ENCODE results near the gene CD248. TPM values are rescaled to one million over a fixed set of nuclear protein-coding genes. Genes with fewer than 3 reads are reported as not detected.
"Not testable (repeated sequence)": the region's sequence is repeated elsewhere in the genome, so short reads cannot be mapped to it uniquely, and the experiment has no call there.

Gene CD248
- total and polyA plus RNA-seq, 8 donors = 69.8 to 128 (median 92.4) TPM

DNA sequence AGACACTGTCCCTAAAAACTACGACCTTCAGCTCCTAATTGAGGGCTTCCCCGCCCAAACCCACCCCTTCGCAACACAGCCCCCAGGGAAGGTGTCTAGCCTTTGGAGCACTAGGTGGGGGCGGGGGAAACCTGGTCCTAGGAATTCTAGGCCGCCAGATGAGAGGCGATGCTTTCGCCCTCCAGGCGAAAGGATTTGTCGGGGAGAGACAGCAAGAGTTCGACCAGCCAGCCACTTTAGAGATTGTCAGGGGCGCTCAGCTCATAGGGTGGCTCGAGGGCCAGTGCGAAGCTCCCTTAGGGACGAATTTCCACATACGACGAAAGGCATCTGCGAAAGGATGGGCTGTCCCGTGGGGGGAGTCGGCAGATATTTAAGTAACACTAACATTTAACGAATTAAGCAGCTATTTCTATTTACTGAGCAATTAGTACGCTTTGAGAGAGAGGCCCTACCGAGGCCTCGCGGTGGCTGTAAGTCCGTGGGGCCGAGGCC, 5.3 kb downstream of the CD248 start:
- intact Hi-C loops (cut with DNase I) = loop anchor here in 1 of 2 donors (10.0 kb wide), 1 partner anchor 73 kb away; no protein-coding TSS in a partner anchor
- H3K4me1 ChIP-seq = peaks cover 0 to 26% of the 10 kb centered on the region in 2 donors
- H3K27ac ChIP-seq = peak overlapping the region; percentile 86 to 88
- no peak for DNase-seq
- ATAC-seq = no peak
- no peaks in the 10 kb centered on the region for H3K9me3 ChIP-seq
- peaks cover 0 to 12% of the 10 kb centered on the region in 2 donors for H3K27me3 ChIP-seq
- TF ChIP-seq, protein P1, sequence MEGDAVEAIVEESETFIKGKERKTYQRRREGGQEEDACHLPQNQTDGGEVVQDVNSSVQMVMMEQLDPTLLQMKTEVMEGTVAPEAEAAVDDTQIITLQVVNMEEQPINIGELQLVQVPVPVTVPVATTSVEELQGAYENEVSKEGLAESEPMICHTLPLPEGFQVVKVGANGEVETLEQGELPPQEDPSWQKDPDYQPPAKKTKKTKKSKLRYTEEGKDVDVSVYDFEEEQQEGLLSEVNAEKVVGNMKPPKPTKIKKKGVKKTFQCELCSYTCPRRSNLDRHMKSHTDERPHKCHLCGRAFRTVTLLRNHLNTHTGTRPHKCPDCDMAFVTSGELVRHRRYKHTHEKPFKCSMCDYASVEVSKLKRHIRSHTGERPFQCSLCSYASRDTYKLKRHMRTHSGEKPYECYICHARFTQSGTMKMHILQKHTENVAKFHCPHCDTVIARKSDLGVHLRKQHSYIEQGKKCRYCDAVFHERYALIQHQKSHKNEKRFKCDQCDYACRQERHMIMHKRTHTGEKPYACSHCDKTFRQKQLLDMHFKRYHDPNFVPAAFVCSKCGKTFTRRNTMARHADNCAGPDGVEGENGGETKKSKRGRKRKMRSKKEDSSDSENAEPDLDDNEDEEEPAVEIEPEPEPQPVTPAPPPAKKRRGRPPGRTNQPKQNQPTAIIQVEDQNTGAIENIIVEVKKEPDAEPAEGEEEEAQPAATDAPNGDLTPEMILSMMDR (IDR thresholded peaks at IDR 0.05) = peak; percentile 80 to 88
- peak overlapping the region; percentile 37 to 62 for H3K4me3 ChIP-seq
- H3K36me3 ChIP-seq = no peaks in the 10 kb centered on the region

GRCh38 chr11:66310803-66311440, 5.9 kb downstream of the CD248 start:
- not testable (repeated sequence) for H3K4me3 ChIP-seq, ATAC-seq, H3K27ac ChIP-seq, H3K27me3 ChIP-seq, H3K36me3 ChIP-seq, DNase-seq, H3K9me3 ChIP-seq
- intact Hi-C loops (cut with DNase I) = loop anchor here in 1 of 2 donors (10.0 kb wide), 1 partner anchor 74 kb away; no protein-coding TSS in a partner anchor
- H3K4me1 ChIP-seq = peaks cover 0 to 24% of the 10 kb centered on the region in 2 donors

GRCh38 chr11:66310324-66310723, 6.5 kb downstream of the CD248 start:
- H3K36me3 ChIP-seq = no peaks in the 10 kb centered on the region
- TF ChIP-seq, protein P1 (IDR thresholded peaks at IDR 0.05) = no peak
- no peak overlapping the region for H3K4me3 ChIP-seq
- ATAC-seq (no peak), DNase-seq (no peak)
- H3K4me1 ChIP-seq = peaks cover 0 to 24% of the 10 kb centered on the region in 2 donors
- intact Hi-C loops (cut with DNase I) = loop anchor here in 1 of 2 donors (10.0 kb wide), 1 partner anchor 74 kb away; no protein-coding TSS in a partner anchor
- no peaks in the 10 kb centered on the region for H3K27me3 ChIP-seq
- H3K9me3 ChIP-seq = no peaks in the 10 kb centered on the region
- no peak overlapping the region for H3K27ac ChIP-seq

GRCh38 chr11:66309475-66309874, 7.4 kb downstream of the CD248 start:
- ATAC-seq (no peak), DNase-seq (no peak)
- no peaks in the 10 kb centered on the region for H3K27me3 ChIP-seq
- H3K4me3 ChIP-seq = no peak overlapping the region
- H3K36me3 ChIP-seq = no peaks in the 10 kb centered on the region
- no peaks in the 10 kb centered on the region for H3K9me3 ChIP-seq
- TF ChIP-seq, protein P1 (IDR thresholded peaks at IDR 0.05) = no peak
- intact Hi-C loops (cut with DNase I) = no loop called here
- H3K4me1 ChIP-seq = peaks cover 0 to 24% of the 10 kb centered on the region in 2 donors
- no peak overlapping the region for H3K27ac ChIP-seq

DNA sequence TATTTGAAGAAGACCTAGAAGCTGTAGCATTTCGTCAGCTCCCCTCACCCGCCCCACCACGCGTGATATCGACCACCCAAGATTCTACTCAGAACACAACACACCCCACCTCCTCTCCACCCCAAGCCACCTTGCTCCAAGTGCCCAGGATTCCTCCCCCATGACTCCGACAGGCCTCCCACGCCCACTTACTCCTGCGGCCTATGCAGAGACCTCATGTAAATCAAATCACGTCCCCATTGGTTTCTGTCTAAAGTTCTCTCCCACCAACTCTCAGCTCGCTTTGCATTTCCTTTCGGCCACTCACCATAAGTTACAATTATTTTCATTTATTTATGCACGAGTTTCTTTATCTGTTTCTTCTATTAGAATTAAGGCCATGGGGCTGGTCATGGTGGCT, 14.2 kb downstream of the CD248 start:
- ATAC-seq = no peak
- no peaks in the 10 kb centered on the region for H3K36me3 ChIP-seq
- H3K27ac ChIP-seq = no peak overlapping the region
- no peaks in the 10 kb centered on the region for H3K27me3 ChIP-seq
- no peaks in the 10 kb centered on the region for H3K4me1 ChIP-seq
- TF ChIP-seq, protein P1 (IDR thresholded peaks at IDR 0.05) = no peak
- intact Hi-C loops (cut with DNase I) = no loop called here
- no peak for DNase-seq
- no peak overlapping the region for H3K4me3 ChIP-seq
- no peaks in the 10 kb centered on the region for H3K9me3 ChIP-seq

All from left lung (tissue), 10 donors.